Skeletal muscle satellite cell (primary cell): ENCODE data around the gene PIN4.
"Not testable (repeated sequence)": the region's sequence is repeated elsewhere in the genome, so short reads cannot be mapped to it uniquely, and the experiment has no call there.

Experiments used
- H3K27me3 ChIP-seq: 2 replicates; pipeline ENCODE4 v1.7.0; 2013; ENCODE audit warnings: low read length; ENCODE audit not compliant: control insufficient read depth, insufficient read depth
- H3K36me3 ChIP-seq: 2 replicates; pipeline ENCODE4 v1.7.0; 2013; ENCODE audit warnings: mild to moderate bottlenecking, control low read depth, low read length; ENCODE audit not compliant: insufficient read depth
- H3K4me1 ChIP-seq: 2 replicates; pipeline ENCODE4 v1.7.0; 2013; ENCODE audit warnings: low read length; ENCODE audit not compliant: control insufficient read depth, insufficient read depth
- H3K4me2 ChIP-seq: 2 replicates; pipeline ENCODE4 v1.7.0; 2013; ENCODE audit warnings: mild to moderate bottlenecking, low read length
- H3K4me3 ChIP-seq: 2 replicates; pipeline ENCODE4 v1.7.0; 2013; ENCODE audit warnings: low read length
- H3K9ac ChIP-seq: 2 replicates; pipeline ENCODE4 v1.7.0; 2013; ENCODE audit warnings: mild to moderate bottlenecking, low read depth, low read length, moderate library complexity
- H3K9me3 ChIP-seq: replicated peaks from 2 replicates; pipeline ENCODE4 v1.7.0; 2013; ENCODE audit warnings: mild to moderate bottlenecking, control low read depth, low read length

The PIN4 gene

GRCh38 chrX:72146527-72146926, 35.0 kb upstream of the PIN4 start:
- H3K9ac ChIP-seq, result no peak overlapping the region
- H3K36me3 ChIP-seq, result no peaks in the 10 kb centered on the region
- no peaks in the 10 kb centered on the region for H3K4me1 ChIP-seq
- peaks cover 86% of the 10 kb centered on the region for H3K27me3 ChIP-seq
- H3K4me2 ChIP-seq, result no peak overlapping the region
- no peaks in the 10 kb centered on the region for H3K9me3 ChIP-seq
- H3K4me3 ChIP-seq, result no peak overlapping the region

GRCh38 chrX:72158773-72159172, 22.8 kb upstream of the PIN4 start:
- peaks cover 7% of the 10 kb centered on the region for H3K9me3 ChIP-seq
- H3K36me3 ChIP-seq, result no peaks in the 10 kb centered on the region
- H3K27me3 ChIP-seq, result peaks cover 30% of the 10 kb centered on the region
- H3K4me1 ChIP-seq, result no peaks in the 10 kb centered on the region
- no peak overlapping the region for H3K4me2 ChIP-seq
- no peak overlapping the region for H3K9ac ChIP-seq
- H3K4me3 ChIP-seq, result no peak overlapping the region

GRCh38 chrX:72159769-72160168, 21.8 kb upstream of the PIN4 start:
- Histone ChIP-seq H3K27me3 (peaks cover 29% of the 10 kb centered on the region), H3K4me2 (no peak overlapping the region), H3K36me3 (no peaks in the 10 kb centered on the region), H3K9me3 (peaks cover 7% of the 10 kb centered on the region), H3K4me1 (no peaks in the 10 kb centered on the region), H3K4me3 (no peak overlapping the region), H3K9ac (no peak overlapping the region)

GRCh38 chrX:72165551-72165950, 16.0 kb upstream of the PIN4 start:
- no peak overlapping the region for H3K4me2 ChIP-seq
- H3K4me3 ChIP-seq, result no peak overlapping the region
- H3K9me3 ChIP-seq, result no peaks in the 10 kb centered on the region
- H3K9ac ChIP-seq, result no peak overlapping the region
- no peaks in the 10 kb centered on the region for H3K4me1 ChIP-seq
- no peaks in the 10 kb centered on the region for H3K36me3 ChIP-seq
- H3K27me3 ChIP-seq, result peaks cover 32% of the 10 kb centered on the region

GRCh38 chrX:72169008-72169728, 12.4 kb upstream of the PIN4 start:
- Histone ChIP-seq H3K36me3 (no peaks in the 10 kb centered on the region), H3K4me3 (no peak overlapping the region), H3K4me1 (no peaks in the 10 kb centered on the region), H3K9ac (no peak overlapping the region), H3K9me3 (no peaks in the 10 kb centered on the region), H3K27me3 (peaks cover 42% of the 10 kb centered on the region), H3K4me2 (peak overlapping the region; percentile 68)

- H3K4me2 ChIP-seq, H3K4me3 ChIP-seq, H3K36me3 ChIP-seq, H3K4me1 ChIP-seq, H3K9ac ChIP-seq, H3K9me3 ChIP-seq: not testable (repeated sequence)
- H3K27me3 ChIP-seq, result peaks cover 17% of the 10 kb centered on the region
These were observed 5.3 kb upstream of the PIN4 start for GRCh38 chrX:72176289-72176688.

GRCh38 chrX:72176981-72177380, 4.6 kb upstream of the PIN4 start:
- Histone ChIP-seq H3K9me3 (no peaks in the 10 kb centered on the region), H3K27me3 (peaks cover 17% of the 10 kb centered on the region), H3K4me1 (peaks cover 4% of the 10 kb centered on the region)

GRCh38 chrX:72180539-72180938, 1.0 kb upstream of the PIN4 start:
- peak overlapping the region; percentile 76 for H3K4me2 ChIP-seq
- H3K27me3 ChIP-seq, result no peaks in the 10 kb centered on the region
- H3K4me3 ChIP-seq, result peak overlapping the region; percentile 90
- no peaks in the 10 kb centered on the region for H3K36me3 ChIP-seq
- H3K4me1 ChIP-seq, result peaks cover 12% of the 10 kb centered on the region
- no peaks in the 10 kb centered on the region for H3K9me3 ChIP-seq
- peak overlapping the region; percentile 92 for H3K9ac ChIP-seq

More at GRCh38 chrX:72176981-72177380, 4.6 kb upstream of the PIN4 start:
- Histone ChIP-seq H3K36me3 (no peaks in the 10 kb centered on the region), H3K4me3 (no peak overlapping the region), H3K4me2 (no peak overlapping the region), H3K9ac (no peak overlapping the region)

GRCh38 chrX:72182924-72183323, 1.4 kb downstream of the PIN4 start:
- Histone ChIP-seq H3K4me2 (peak overlapping the region; percentile 74), H3K4me3 (peak overlapping the region; percentile 90), H3K9ac (no peak overlapping the region), H3K27me3 (no peaks in the 10 kb centered on the region), H3K9me3 (no peaks in the 10 kb centered on the region), H3K36me3 (peaks cover 3% of the 10 kb centered on the region), H3K4me1 (peaks cover 12% of the 10 kb centered on the region)

GRCh38 chrX:72201836-72202536, 20.4 kb downstream of the PIN4 start:
- Histone ChIP-seq H3K4me1 (peaks cover 19% of the 10 kb centered on the region), H3K9me3 (no peaks in the 10 kb centered on the region), H3K36me3 (peaks cover 8% of the 10 kb centered on the region), H3K4me2 (peak overlapping the region; percentile 65), H3K4me3 (peak overlapping the region; percentile 49), H3K9ac (peak overlapping the region; percentile 72), H3K27me3 (no peaks in the 10 kb centered on the region)

GRCh38 chrX:72202792-72203401, 21.3 kb downstream of the PIN4 start:
- H3K9ac ChIP-seq, result peak overlapping the region; percentile 72
- peaks cover 8% of the 10 kb centered on the region for H3K36me3 ChIP-seq
- H3K4me3 ChIP-seq, result no peak overlapping the region
- H3K4me1 ChIP-seq, result peaks cover 19% of the 10 kb centered on the region
- H3K27me3 ChIP-seq, result no peaks in the 10 kb centered on the region
- no peak overlapping the region for H3K4me2 ChIP-seq
- no peaks in the 10 kb centered on the region for H3K9me3 ChIP-seq
